SH-SY5Y (cell line): ENCODE measurements around the gene PM20D2.

Experiments used
- GATA2 ChIP-seq: IDR thresholded peaks from 2 replicates; pipeline ENCODE4 v1.6.1; 2011; ENCODE audit warnings: mild to moderate bottlenecking, low read depth, low read length
- GATA3 ChIP-seq: IDR thresholded peaks from 2 replicates; pipeline ENCODE4 v1.6.1; 2011; ENCODE audit warnings: low read depth, mild to moderate bottlenecking, low read length, moderate library complexity

GRCh38 chr6:89117211-89118108 is 28.4 kb upstream of the PM20D2 start, which contains the start of gene SRSF12:
- no peak for TF ChIP-seq GATA3
- peak; percentile 59 for TF ChIP-seq GATA2
